Measurements from ENCODE around the gene STAB1.
"Not testable (repeated sequence)": the region's sequence is repeated elsewhere in the genome, so short reads cannot be mapped to it uniquely, and the experiment has no call there.

The STAB1 gene

GRCh38 chr3:52524258-52524751 is 29.2 kb downstream of the STAB1 start:
- no peak for DNase-seq

GRCh38 chr3:52524752-52525679 is 29.9 kb downstream of the STAB1 start:
- DNase-seq: no peak

- no peak for DNase-seq
Observed at GRCh38 chr3:52525680-52526561, 30.8 kb downstream of the STAB1 start.

GRCh38 chr3:52526671-52527038 is 31.5 kb downstream of the STAB1 start:
- not testable (repeated sequence) for DNase-seq

GRCh38 chr3:52527039-52527731 is 32.0 kb downstream of the STAB1 start:
- no peak for DNase-seq

- no peak for DNase-seq
Observed at GRCh38 chr3:52527732-52528585, 32.8 kb downstream of the STAB1 start.

GRCh38 chr3:52528586-52529375 is 33.6 kb downstream of the STAB1 start:
- no peak for DNase-seq

- DNase-seq: no peak
Observed at GRCh38 chr3:52529376-52530333, 34.5 kb downstream of the STAB1 start.

GRCh38 chr3:52530918-52531826 is 36.0 kb downstream of the STAB1 start:
- DNase-seq: no peak

- no peak for DNase-seq
Observed at GRCh38 chr3:52531860-52532516, 36.9 kb downstream of the STAB1 start.

GRCh38 chr3:52532517-52532837 is 37.3 kb downstream of the STAB1 start:
- no peak for DNase-seq

GRCh38 chr3:52532838-52533622 is 37.9 kb downstream of the STAB1 start:
- peak in 1 of 2 experiments; percentile 5 for DNase-seq

GRCh38 chr3:52533623-52534280 is 38.6 kb downstream of the STAB1 start, which contains the start of gene NT5DC2:
Gene NT5DC2, minus strand, starts transcription at chr3:52533857. Its CDS starts 120 bp downstream, at chr3:52533737.
- peak in 1 of 2 experiments; percentile 43 for DNase-seq

GRCh38 chr3:52534281-52535183 is 39.4 kb downstream of the STAB1 start:
- DNase-seq: no peak

- no peak for DNase-seq
Observed at GRCh38 chr3:52535411-52536111, 40.4 kb downstream of the STAB1 start.
